Measurements from ENCODE around the gene DDIT4.

DNA sequence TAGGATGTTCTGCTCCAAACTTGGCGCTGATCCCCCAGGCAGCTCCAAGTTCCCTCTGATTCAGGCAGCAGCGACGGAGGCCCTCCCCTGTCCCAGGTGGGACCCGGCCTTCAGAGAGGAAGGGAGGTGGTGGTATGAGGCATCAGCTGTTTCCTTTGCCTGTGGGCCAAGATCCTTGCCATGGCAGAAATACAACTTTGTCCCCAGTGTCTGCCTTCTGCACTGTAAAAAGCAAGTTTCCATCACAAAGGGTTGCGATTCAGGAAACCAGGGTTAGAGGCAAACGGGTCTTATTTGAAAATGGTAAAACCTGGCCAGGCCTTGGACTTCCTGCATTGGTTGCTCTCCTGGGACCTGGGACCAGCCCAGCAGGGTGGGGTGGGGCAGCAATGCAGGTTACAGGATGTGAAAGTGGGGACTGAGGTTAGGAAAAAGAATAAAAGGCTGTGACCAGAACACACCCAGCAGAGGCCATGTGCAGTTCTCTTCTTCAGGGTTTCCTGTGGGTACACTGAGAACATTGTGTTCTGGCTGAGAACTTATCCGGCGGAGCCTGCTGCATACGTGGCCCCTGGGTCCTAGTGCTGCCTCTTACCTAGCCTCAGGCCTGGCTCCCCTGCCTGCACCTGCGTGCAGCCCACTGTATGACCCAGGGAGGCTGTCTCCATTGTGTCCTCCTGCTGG lies 25.1 kb upstream of the DDIT4 start:
- TF ChIP-seq, protein P1, sequence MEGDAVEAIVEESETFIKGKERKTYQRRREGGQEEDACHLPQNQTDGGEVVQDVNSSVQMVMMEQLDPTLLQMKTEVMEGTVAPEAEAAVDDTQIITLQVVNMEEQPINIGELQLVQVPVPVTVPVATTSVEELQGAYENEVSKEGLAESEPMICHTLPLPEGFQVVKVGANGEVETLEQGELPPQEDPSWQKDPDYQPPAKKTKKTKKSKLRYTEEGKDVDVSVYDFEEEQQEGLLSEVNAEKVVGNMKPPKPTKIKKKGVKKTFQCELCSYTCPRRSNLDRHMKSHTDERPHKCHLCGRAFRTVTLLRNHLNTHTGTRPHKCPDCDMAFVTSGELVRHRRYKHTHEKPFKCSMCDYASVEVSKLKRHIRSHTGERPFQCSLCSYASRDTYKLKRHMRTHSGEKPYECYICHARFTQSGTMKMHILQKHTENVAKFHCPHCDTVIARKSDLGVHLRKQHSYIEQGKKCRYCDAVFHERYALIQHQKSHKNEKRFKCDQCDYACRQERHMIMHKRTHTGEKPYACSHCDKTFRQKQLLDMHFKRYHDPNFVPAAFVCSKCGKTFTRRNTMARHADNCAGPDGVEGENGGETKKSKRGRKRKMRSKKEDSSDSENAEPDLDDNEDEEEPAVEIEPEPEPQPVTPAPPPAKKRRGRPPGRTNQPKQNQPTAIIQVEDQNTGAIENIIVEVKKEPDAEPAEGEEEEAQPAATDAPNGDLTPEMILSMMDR (conservative IDR thresholded peaks at IDR 0.05) = no peak
- no peak for TF ChIP-seq ZFX (IDR thresholded peaks at IDR 0.05)
